NCI-H82 treated with DMSO at 0.1 percent for 48 hours (cell line): ENCODE results near the gene PALM3.
A peak's percentile ranks its signal among the peaks of the same experiment; 100 is the strongest.

Source experiments
- DNase-seq: peaks from one replicate; lab custom pipeline; 2025; ENCODE audit not compliant: unreplicated experiment; lab: John Stamatoyannopoulos, UW

PALM3 gene

DNA sequence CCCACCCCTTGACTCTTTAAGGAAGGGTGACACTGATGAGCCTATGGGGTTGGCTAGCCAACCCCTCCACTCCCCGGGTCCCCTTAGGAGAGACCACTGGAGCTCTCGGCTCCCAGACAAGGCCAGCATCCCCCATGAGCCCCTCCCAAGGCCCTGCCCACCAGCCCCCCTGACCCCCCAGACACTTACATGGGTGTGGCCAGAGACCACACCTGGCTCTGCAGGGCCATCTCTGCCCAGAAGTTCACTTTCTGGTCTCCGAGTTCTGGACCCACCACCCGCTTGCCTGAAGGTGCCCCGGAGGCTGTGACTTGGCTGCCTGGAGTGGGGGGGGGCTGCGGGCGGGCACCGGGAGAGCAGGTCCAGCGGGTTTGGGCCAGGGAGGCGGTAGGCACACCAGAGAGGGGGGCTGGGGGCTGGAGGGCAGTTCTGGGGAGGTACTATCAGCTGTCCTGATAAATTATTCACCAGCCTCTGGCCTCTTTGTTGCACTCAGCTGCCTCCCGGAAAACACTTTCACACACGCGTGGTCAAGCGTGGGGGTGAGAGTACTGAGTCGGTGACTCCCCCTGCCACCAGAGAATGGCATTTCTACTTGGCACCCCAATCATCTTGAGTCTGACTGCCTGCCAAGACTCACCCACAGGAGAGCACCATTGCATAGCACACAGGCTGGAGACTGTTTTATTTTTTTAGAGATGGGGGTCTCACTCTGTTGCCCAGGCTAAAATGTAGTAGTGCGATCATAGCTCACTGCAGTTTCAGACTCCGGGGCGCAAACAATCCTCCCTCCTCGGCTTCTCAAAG is at the start of gene PALM3:
TSS of gene PALM3 (minus strand) at position 326 of the 807 bp plus-strand sequence. CDS start at position 230, 96 bp downstream.
- DNase-seq = no peak

GRCh38 chr19:14111486-14111885 is 49.6 kb upstream of the PALM3 start:
- DNase-seq = no peak

- no peak for DNase-seq
Measured at GRCh38 chr19:14110650-14111049, 48.8 kb upstream of the PALM3 start.

DNA sequence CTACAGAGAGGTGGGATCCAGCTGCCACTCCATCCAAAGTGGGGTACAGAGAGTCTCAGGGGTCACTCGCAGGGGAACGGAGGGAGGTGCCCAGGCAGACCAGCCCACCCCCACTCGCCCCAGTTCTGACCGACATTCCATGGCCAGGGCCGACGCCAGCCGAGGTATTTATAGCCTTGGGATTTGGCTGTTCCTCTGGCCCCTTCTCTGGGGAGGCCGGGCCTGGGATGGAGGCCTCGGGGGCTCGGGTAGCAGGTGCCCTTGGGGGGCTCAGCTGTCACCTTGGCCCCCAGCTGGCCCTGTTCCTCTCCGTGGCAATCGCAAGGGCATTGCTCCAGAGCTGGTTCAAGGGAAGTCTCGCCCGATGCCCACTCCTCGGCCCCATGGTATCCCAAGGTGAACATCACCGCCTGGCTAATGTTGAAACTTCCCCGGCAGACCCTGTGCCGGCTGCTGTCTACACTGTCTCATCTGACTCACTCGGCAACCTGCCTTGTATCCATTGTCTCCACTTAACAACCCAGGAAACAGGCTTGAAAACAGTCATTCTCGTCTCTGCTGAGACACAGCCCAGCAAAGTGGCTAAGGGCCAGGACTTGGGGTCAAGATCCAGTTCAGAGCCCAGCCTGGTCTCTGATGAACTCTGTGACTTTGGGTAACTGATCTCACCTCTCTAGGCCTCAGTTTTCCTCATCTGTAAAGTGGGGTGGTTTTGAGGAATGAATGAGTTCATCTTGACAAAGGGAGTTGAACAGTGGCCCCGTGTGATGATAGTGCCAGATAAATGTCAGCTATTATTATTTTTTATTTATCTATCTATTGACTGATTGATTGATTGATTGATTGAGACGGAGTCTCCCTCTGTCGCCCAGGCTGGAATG is 45.9 kb upstream of the PALM3 start:
- no peak for DNase-seq

DNA sequence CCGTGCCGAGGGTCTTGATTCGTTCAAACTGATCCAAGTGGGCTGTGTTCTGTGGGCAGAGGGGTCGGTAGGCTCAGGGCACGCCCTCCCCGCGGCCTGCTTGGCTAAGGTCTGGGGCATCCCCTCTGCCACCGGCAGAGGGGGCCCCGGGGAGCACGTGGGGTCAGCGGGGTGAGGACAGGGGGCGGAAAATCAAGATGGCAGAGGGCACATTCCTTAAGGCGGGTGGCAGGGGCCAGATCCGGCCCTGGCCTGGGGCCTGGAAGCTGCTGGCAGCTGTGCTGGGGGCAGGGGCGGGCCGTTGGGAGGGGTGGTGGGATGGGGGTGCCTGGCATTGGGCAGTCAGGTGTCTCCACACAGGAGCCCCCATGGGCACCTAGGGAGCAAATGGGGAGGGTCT is 45.0 kb upstream of the PALM3 start:
- no peak for DNase-seq

GRCh38 chr19:14105680-14106079 is 43.8 kb upstream of the PALM3 start:
- DNase-seq = no peak

DNA sequence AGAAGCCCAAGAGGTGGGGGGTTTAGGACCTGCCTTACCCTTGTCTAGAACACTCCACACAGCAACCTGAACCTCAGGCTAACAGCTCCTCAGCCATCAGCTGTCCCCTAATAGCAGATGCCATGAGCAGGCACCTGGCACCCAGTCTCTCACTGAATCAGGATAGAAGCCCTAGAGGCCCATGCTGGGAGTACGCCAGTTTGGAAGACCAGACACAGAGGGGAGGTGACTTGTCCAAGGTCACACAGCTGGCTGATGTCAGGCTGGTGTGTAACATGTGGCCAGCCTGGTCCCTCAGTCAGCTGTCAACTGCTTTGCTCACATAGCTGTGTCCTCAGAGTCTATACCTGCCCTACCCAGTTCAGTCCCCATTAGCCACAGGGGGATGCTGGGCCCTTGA is 41.4 kb upstream of the PALM3 start:
- DNase-seq = no peak

- no peak for DNase-seq
Measured at GRCh38 chr19:14102756-14103155, 40.9 kb upstream of the PALM3 start.

- DNase-seq = no peak
Measured at GRCh38 chr19:14102102-14102696, 40.3 kb upstream of the PALM3 start.

DNA sequence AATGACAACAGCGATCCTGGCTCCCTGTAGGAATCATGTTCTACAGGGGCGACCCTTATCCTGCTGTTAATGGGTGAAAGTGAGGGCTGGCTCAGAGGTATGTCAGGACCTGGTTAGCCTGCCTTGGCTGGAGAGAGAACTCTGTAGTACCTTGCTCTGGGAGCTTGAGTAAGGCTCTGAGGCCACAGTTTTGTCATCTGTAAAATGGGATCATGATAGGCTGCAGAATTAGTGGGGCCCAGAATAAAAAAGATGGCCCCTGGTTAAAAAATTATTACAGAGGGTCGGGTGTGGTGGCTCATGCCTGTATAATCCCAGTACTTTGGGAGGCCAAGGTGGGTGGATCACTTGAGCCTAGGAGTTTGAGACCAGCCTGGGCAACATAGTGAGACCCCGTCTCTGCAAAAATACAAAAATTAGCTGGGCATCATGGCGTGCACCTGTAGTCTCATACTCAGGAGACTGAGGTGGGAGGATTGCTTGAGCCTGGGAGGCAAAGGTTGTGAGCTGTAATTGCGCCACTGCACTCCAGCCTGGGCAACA is 39.2 kb upstream of the PALM3 start:
- no peak for DNase-seq

DNA sequence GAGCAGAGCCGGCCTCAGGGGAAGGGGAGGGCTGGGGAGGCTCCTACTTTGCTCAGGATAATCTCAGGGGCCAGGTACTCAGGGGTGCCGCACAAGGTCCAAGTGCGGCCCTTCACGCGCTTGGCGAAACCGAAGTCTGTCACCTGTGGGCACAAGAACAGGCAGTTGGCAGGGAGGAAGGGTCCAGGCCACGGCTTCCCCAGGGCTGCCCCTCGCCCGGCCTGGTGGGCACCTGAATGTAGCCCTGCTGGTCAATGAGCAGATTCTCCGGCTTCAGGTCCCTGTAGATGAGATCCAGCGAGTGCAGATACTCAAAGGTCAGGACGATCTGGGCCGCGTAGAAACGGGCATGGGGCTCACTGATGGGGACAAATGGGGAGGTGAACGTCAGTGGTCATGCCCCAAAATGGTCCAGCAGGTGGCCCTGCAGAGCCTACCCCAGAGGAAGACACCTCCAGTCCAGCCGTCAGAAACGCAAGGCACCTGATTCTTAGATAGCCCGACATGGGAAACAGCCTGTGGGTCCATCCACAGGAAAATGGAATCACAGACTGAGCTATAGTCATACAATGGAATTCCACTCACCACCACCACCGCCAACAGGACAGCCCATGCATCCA is 35.8 kb upstream of the PALM3 start:
- no peak for DNase-seq

GRCh38 chr19:14096272-14096992 is 34.6 kb upstream of the PALM3 start:
- DNase-seq = no peak

DNA sequence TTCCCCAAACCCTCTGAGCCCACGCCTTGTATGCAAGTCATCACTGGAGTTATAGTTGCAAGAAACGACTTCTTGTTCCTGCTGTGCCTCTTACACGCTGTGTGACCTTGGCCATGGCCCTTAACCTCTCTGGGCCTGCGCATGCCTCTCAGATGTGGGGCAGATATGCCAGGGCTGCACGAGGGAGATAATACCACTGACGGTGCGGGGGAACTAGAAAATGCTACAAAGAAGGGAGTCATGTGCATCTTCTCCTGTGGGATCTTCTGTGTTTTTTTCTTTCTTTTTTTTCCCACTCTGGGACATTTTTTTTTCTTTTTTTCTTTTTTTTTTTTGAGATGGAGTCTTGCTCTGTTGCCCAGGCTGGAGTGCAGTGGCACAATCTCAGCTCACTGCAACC is 33.0 kb upstream of the PALM3 start:
- no peak for DNase-seq

- DNase-seq = no peak
Measured at GRCh38 chr19:14093117-14093823, 31.4 kb upstream of the PALM3 start.

- peak; percentile 51 for DNase-seq
Measured at GRCh38 chr19:14091813-14092462, 30.1 kb upstream of the PALM3 start.

GRCh38 chr19:14091081-14091812 is 29.4 kb upstream of the PALM3 start:
- peak; percentile 65 for DNase-seq

- peak; percentile 88 for DNase-seq
Measured at GRCh38 chr19:14090509-14091080, 28.7 kb upstream of the PALM3 start, which contains the start of gene SAMD1. Gene SAMD1, minus strand, starts transcription at chr19:14090751.
